AG09319 (cell line): ENCODE measurements around the gene APLP1.

ENCODE experiments used
- DNase-seq: peaks from one replicate; pipeline ENCODE4 v3.0.0-alpha.2; 2010; ENCODE audit warnings: low read depth; ENCODE audit errors: extremely low read depth
- TF ChIP-seq, protein P1 (sequence below): IDR thresholded peaks from 2 replicates; pipeline ENCODE4 v1.5.1; 2011; ENCODE audit warnings: low read depth, mild to moderate bottlenecking, inconsistent platforms, low read length, moderate library complexity

Gene APLP1

GRCh38 chr19:35928507-35928906 lies 60.1 kb downstream of the APLP1 start:
- TF ChIP-seq, protein P1, sequence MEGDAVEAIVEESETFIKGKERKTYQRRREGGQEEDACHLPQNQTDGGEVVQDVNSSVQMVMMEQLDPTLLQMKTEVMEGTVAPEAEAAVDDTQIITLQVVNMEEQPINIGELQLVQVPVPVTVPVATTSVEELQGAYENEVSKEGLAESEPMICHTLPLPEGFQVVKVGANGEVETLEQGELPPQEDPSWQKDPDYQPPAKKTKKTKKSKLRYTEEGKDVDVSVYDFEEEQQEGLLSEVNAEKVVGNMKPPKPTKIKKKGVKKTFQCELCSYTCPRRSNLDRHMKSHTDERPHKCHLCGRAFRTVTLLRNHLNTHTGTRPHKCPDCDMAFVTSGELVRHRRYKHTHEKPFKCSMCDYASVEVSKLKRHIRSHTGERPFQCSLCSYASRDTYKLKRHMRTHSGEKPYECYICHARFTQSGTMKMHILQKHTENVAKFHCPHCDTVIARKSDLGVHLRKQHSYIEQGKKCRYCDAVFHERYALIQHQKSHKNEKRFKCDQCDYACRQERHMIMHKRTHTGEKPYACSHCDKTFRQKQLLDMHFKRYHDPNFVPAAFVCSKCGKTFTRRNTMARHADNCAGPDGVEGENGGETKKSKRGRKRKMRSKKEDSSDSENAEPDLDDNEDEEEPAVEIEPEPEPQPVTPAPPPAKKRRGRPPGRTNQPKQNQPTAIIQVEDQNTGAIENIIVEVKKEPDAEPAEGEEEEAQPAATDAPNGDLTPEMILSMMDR = no peak
- DNase-seq = no peak
